Spleen (tissue), 7 donors: ENCODE results near the gene SV2B.

ENCODE experiments used
- CTCF ChIP-seq, 11 experiments: fragments of 200-600 bp in 7 of 11; fragments of 450-650 bp in 4 of 11; sonication (generic) in 4 of 11; IDR thresholded peaks in 8 of 11; conservative IDR thresholded peaks in 3 of 11; 1 replicate in 7 of 11; 2 replicates in 4 of 11; pipeline versions ENCODE4 v1.4.0 to v1.8.0; 2016 to 2021; ENCODE audit warnings: antibody characterized with exemption in 11 of 11, inconsistent platforms in 4 of 11, mild to moderate bottlenecking in 1 of 11
- POLR2A ChIP-seq, 3 donors: fragments of 450-650 bp; IDR thresholded peaks; one replicate each; pipeline ENCODE4 v1.5.1; 2017; ENCODE audit warnings: antibody characterized with exemption in 3 of 3, mild to moderate bottlenecking in 1 of 3
- POLR2AphosphoS5 ChIP-seq, 3 donors: sonication (generic); formaldehyde crosslinking; IDR thresholded peaks; one replicate each; pipeline ENCODE4 v1.5.1; 2017; ENCODE audit warnings: antibody characterized with exemption in 3 of 3
- donor health status: DM: no; HTN: no; CAD: no; lungs with moderate emphysema.
- donor health status: DM: no; HTN: no; CAD: no.
- donor health status: DM: no; HTN: no; CAD: no.

- TF ChIP-seq POLR2A (IDR thresholded peaks at IDR 0.05), result no peak
- no peak for TF ChIP-seq CTCF (IDR thresholded peaks at IDR 0.05 in 8 of 11, conservative IDR thresholded peaks at IDR 0.05 in 3 of 11)
- no peak for TF ChIP-seq POLR2AphosphoS5 (IDR thresholded peaks at IDR 0.05)
These were observed 204.7 kb downstream of the SV2B start for GRCh38 chr15:91304786-91305185.
